Measurements from ENCODE around the gene USP37. TPM values are rescaled to one million over a fixed set of nuclear protein-coding genes. Genes with fewer than 3 reads are reported as not detected.

Gene USP37
- total RNA-seq, 3 donors from 2014 or later = 6.9 to 24.6 (median 14.4) TPM

DNA sequence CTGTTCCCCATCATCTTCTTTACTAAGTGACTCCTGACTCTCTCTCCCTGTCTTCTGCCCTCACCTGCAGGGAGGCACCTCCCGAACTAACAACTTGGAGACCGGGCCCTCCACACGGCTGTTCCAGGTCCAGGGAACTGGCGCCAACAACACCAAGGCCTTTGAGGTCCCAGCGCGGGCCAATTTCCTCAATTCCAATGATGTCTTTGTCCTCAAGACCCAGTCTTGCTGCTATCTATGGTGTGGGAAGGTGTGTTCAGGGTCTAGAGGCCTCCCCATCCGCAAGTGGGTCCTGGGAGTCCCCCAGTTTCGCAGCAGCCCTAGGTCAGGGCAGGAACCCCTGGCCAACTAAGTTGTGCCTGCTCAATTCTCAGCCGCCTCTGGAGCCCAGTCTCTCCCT, 133.7 kb downstream of the USP37 start:
- Histone ChIP-seq H3K27me3 (no peaks in the 10 kb centered on the region), H3K27ac (no peak overlapping the region), H3K4me3 (no peak overlapping the region), H3K4me1 (no peaks in the 10 kb centered on the region), H3K9me3 (no peaks in the 10 kb centered on the region), H3K36me3 (no peaks in the 10 kb centered on the region)
- intact Hi-C loops (cut with DNase I; ENCODE audit: low total_unique reads) = no loop called here
- TF ChIP-seq POLR2A (IDR thresholded peaks at IDR 0.05) (no peak), POLR2AphosphoS5 (IDR thresholded peaks at IDR 0.05) (no peak)
- TF ChIP-seq, protein P1, sequence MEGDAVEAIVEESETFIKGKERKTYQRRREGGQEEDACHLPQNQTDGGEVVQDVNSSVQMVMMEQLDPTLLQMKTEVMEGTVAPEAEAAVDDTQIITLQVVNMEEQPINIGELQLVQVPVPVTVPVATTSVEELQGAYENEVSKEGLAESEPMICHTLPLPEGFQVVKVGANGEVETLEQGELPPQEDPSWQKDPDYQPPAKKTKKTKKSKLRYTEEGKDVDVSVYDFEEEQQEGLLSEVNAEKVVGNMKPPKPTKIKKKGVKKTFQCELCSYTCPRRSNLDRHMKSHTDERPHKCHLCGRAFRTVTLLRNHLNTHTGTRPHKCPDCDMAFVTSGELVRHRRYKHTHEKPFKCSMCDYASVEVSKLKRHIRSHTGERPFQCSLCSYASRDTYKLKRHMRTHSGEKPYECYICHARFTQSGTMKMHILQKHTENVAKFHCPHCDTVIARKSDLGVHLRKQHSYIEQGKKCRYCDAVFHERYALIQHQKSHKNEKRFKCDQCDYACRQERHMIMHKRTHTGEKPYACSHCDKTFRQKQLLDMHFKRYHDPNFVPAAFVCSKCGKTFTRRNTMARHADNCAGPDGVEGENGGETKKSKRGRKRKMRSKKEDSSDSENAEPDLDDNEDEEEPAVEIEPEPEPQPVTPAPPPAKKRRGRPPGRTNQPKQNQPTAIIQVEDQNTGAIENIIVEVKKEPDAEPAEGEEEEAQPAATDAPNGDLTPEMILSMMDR (IDR thresholded peaks at IDR 0.05) = no peak
- no peak for DNase-seq (ENCODE audit: low spot score in 2 of 2)

DNA sequence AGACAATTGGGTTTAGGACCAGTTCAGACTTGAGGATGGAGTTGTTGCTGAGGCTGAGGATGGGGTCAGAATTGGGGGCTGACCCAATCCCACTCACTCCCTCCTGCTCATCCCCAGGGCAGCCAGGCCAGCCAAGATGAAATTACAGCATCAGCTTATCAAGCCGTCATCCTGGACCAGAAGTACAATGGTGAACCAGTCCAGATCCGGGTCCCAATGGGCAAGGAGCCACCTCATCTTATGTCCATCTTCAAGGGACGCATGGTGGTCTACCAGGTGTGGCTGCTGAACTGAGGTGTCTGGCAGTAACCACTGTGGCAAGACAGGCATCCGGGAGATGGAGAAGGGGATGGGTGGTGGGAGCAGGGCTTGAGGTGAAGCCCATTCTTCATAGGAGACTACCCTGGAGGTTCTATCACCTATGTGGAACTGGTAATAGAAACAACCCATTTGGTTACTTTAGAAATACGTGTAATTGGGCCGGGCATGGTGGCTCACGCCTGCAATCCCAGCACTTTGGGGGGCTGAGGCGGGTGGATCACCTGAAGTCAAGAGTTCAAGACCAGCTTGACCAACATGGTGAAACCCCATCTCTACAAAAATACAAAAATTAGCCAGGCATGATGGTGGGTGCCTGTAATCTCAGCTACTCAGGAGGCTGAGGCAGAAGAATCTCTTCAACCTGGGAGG, 135.3 kb downstream of the USP37 start:
- no peaks in the 10 kb centered on the region for H3K36me3 ChIP-seq
- no peak for DNase-seq (ENCODE audit: low spot score in 2 of 2)
- no peaks in the 10 kb centered on the region for H3K9me3 ChIP-seq
- no peak overlapping the region for H3K27ac ChIP-seq
- intact Hi-C loops (cut with DNase I; ENCODE audit: low total_unique reads) = no loop called here
- TF ChIP-seq, protein P1 (IDR thresholded peaks at IDR 0.05) = no peak
- no peak for TF ChIP-seq POLR2AphosphoS5 (IDR thresholded peaks at IDR 0.05)
- TF ChIP-seq POLR2A (IDR thresholded peaks at IDR 0.05) = no peak
- no peaks in the 10 kb centered on the region for H3K4me1 ChIP-seq
- H3K27me3 ChIP-seq = no peaks in the 10 kb centered on the region
- no peak overlapping the region for H3K4me3 ChIP-seq

DNA sequence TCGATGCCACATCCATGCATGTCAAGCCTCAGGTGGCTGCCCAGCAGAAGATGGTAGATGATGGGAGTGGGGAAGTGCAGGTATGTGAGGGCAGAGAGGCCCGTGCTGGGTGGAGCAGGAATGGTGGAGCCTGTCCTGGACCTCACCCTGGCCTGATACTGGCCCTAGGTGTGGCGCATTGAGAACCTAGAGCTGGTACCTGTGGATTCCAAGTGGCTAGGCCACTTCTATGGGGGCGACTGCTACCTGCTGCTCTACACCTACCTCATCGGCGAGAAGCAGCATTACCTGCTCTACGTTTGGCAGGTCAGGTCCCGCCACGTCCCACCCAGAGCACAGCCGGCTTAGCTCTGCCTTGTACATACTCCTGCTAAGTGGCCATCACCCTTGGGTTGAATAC, 136.3 kb downstream of the USP37 start:
- Histone ChIP-seq H3K27ac (no peak overlapping the region), H3K4me1 (no peaks in the 10 kb centered on the region), H3K36me3 (no peaks in the 10 kb centered on the region), H3K27me3 (no peaks in the 10 kb centered on the region), H3K4me3 (no peak overlapping the region), H3K9me3 (no peaks in the 10 kb centered on the region)
- intact Hi-C loops (cut with DNase I; ENCODE audit: low total_unique reads) = no loop called here
- TF ChIP-seq POLR2A (IDR thresholded peaks at IDR 0.05) = no peak
- DNase-seq (ENCODE audit: low spot score in 2 of 2) = no peak

DNA sequence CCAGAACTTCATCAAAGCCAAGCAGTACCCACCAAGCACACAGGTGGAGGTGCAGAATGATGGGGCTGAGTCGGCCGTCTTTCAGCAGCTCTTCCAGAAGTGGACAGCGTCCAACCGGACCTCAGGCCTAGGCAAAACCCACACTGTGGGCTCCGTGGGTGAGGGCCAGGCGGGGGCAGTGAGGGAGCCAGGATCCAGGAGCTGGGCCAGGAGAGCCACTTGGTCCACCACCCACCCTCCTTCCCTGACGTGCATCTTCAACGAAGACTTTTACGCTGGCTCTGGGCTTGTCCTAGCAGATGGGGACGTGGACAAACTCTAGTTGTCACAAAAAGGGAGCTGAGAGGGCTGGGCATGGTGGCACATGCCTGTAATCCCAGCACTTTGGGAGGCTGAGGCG, 137.4 kb downstream of the USP37 start:
- Histone ChIP-seq H3K36me3 (no peaks in the 10 kb centered on the region), H3K4me1 (no peaks in the 10 kb centered on the region), H3K27me3 (no peaks in the 10 kb centered on the region), H3K9me3 (no peaks in the 10 kb centered on the region), H3K27ac (no peak overlapping the region), H3K4me3 (no peak overlapping the region)
- no peak for DNase-seq (ENCODE audit: low spot score in 2 of 2)
- TF ChIP-seq POLR2AphosphoS5 (IDR thresholded peaks at IDR 0.05) (no peak), POLR2A (IDR thresholded peaks at IDR 0.05) (no peak)
- TF ChIP-seq, protein P1 (IDR thresholded peaks at IDR 0.05) = no peak
- intact Hi-C loops (cut with DNase I; ENCODE audit: low total_unique reads) = no loop called here

DNA sequence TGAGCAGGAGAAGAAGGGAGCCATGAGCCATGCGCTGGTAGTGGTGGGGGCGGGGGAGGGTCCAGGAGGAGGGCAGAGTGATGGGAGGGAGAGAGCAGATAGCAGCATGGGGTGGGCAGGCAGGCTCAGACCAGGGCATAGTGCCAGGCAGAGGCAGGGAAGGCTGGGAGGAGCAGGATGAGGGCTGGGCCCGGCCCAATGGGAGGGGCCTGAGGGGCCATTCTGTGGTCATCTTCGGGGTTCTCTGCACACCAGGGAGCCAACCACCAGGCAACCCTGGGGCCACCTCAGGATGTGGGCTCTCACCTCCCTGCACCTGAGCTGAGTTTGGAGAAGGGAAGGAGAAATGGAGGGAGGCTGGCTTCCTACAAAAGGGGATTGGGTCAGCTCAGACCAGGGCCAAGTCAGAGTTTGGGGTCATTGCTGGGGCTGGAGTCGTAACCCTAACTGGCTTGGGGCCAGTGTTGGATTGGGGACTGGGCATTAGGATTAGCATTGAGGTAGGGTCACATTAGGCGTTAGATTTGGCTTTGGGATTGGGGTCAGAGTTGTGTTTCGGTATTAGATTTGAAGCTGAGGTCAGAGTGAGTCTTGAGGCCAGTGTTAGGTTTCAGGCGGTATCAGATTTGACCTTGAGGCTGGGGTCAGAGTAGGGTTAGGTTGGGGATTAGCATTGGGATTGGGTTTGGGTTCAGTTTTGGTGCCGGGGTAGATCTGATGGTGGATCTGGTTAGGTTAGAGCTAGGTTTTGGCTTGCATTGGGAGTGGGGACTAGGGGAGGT, 138.0 kb downstream of the USP37 start:
- DNase-seq (ENCODE audit: low spot score in 2 of 2) = no peak
- Histone ChIP-seq H3K36me3 (no peaks in the 10 kb centered on the region), H3K4me1 (no peaks in the 10 kb centered on the region), H3K27me3 (no peaks in the 10 kb centered on the region), H3K27ac (no peak overlapping the region), H3K4me3 (no peak overlapping the region), H3K9me3 (no peaks in the 10 kb centered on the region)
- intact Hi-C loops (cut with DNase I; ENCODE audit: low total_unique reads) = no loop called here
- TF ChIP-seq, protein P1 (IDR thresholded peaks at IDR 0.05) = no peak
- TF ChIP-seq POLR2AphosphoS5 (IDR thresholded peaks at IDR 0.05) (no peak), POLR2A (IDR thresholded peaks at IDR 0.05) (no peak)

All from breast epithelium (tissue), 4 donors.